Measurements from ENCODE around the gene PLEKHO2. TPM values are rescaled to one million over a fixed set of nuclear protein-coding genes. Genes with fewer than 3 reads are reported as not detected.
A peak's percentile ranks its signal among the peaks of the same experiment; 100 is the strongest.

The PLEKHO2 gene
- total and polyA plus RNA-seq, 2 of the 13 experiments (the other 11 are each of a cell fraction or from before 2014, with no cell fraction given): 3.8 to 4.8 TPM

- DNase-seq (ENCODE audit: low spot score) (no peak), FAIRE-seq (no peak), ATAC-seq (peak; percentile 9)
- peaks cover 24% of the 10 kb centered on the region for H3K4me1 ChIP-seq (ENCODE audit: insufficient read depth, low read length)
- H3K27me3 ChIP-seq (ENCODE audit: control insufficient read depth in 1 of 2, insufficient read depth in 2 of 2, low read length in 2 of 2): no peaks in the 10 kb centered on the region; a peak in 1 of 5 replicates
- H3K9me3 ChIP-seq (ENCODE audit: low read length): no peaks in the 10 kb centered on the region
- no peak overlapping the region for H2AFZ ChIP-seq (ENCODE audit: low read length)
- TSS peak; percentile 71 for BruUV-seq (replicated peaks)
- H3K79me2 ChIP-seq (ENCODE audit: insufficient read depth, low read length): peaks cover 15% of the 10 kb centered on the region
- intact Hi-C loops (cut with micrococcal nuclease; ENCODE audit: unreplicated experiment) (no loop called here), in situ Hi-C loops (cut with HindIII; ENCODE audit: extremely low pct_ligation_motif_present, low pct_unique_long_range_greater_than_20kb) (no loop called here)
- H4K20me1 ChIP-seq (ENCODE audit: insufficient read depth, low read length): no peaks in the 10 kb centered on the region
- H3K4me3 ChIP-seq (replicated peaks in 1 of 3; ENCODE audit: insufficient read depth in 1 of 3, low read depth in 2 of 3, low read length in 3 of 3): peak overlapping the region; percentile 70 to 92 (median 79)
- TF ChIP-seq, protein P1, sequence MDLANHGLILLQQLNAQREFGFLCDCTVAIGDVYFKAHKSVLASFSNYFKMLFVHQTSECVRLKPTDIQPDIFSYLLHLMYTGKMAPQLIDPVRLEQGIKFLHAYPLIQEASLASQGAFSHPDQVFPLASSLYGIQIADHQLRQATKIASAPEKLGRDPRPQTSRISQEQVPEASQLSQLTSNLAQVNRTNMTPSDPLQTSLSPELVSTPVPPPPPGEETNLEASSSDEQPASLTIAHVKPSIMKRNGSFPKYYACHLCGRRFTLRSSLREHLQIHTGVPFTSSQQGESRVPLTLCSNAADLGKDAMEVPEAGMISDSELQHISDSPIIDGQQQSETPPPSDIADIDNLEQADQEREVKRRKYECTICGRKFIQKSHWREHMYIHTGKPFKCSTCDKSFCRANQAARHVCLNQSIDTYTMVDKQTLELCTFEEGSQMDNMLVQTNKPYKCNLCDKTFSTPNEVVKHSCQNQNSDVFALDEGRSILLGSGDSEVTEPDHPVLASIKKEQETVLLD (CRISPR knock-in tag; IDR thresholded peaks at IDR 0.05; ENCODE audit: low read depth): peak; percentile 5; the same call in 1 of the 2 replicates
- 0 out of 2 replicates have a peak, but pooled peaks have one; percentile 20 for TF ChIP-seq ZNF780A (CRISPR knock-in tag; IDR thresholded peaks at IDR 0.05)
- TF ChIP-seq ZNF709 (CRISPR knock-in tag; IDR thresholded peaks at IDR 0.05): 0 out of 2 replicates have a peak, but pooled peaks have one; percentile 18
- TF ChIP-seq ARHGAP35 (CRISPR knock-in tag; IDR thresholded peaks at IDR 0.05; ENCODE audit: borderline replicate concordance): 0 out of 2 replicates have a peak, but pooled peaks have one; percentile 11
- TF ChIP-seq XBP1 (CRISPR knock-in tag; IDR thresholded peaks at IDR 0.05): no peak
- no peak for TF ChIP-seq ASH2L (IDR thresholded peaks at IDR 0.05; ENCODE audit: insufficient read length, low read depth, low read length)
- H3K9ac ChIP-seq (ENCODE audit: insufficient read depth, low read depth, low read length): peak overlapping the region; percentile 79
- peak overlapping the region; percentile 99 for H3K4me2 ChIP-seq (ENCODE audit: low read depth, low read length)
- H3K36me3 ChIP-seq (replicated peaks in 1 of 2; ENCODE audit: control insufficient read depth in 1 of 2, insufficient read depth in 2 of 2, low read length in 2 of 2): peaks cover 3 to 14% of the 10 kb centered on the region in 2 experiments; a peak in 3 of 5 replicates
- ChIA-PET POLR2A (interaction anchor here (0.7 to 2.3 kb wide), 7 partner anchors 8 to 92 kb away, joined by 3 to 23 read pairs (median 5); partner anchors contain the start of gene PLEKHO2), CTCF (ENCODE audit: low intra/inter-chr PET ratio, low total read pairs) (no interaction called here)
- H3K27ac ChIP-seq (ENCODE audit: extremely low read length, insufficient read depth, low read length): peak overlapping the region; percentile 93
- 7% methylated on average over 12 of the region's 17 CpGs for WGBS (ENCODE audit: low lambda C conversion rate)
These were observed 16.7 kb upstream of the PLEKHO2 start for GRCh38 chr15:64824929-64825430.
